ES-I3 (cell line): ENCODE data around the gene RSRC1.

ENCODE experiments used
- H3K36me3 ChIP-seq: 2 replicates; pipeline ENCODE4 v1.6.1; 2013; ENCODE audit warnings: mild to moderate bottlenecking, low read length, control low read depth, moderate library complexity; ENCODE audit not compliant: insufficient read depth
- H3K4me1 ChIP-seq: 2 replicates; pipeline ENCODE4 v1.6.1; 2013; ENCODE audit warnings: mild to moderate bottlenecking, control low read depth, low read length; ENCODE audit not compliant: insufficient read depth
- H3K9ac ChIP-seq: 2 replicates; pipeline ENCODE4 v1.6.1; 2013; ENCODE audit warnings: low read depth, mild to moderate bottlenecking, low read length, moderate library complexity
- H3K9me3 ChIP-seq: 2 replicates; pipeline ENCODE4 v1.6.1; 2013; ENCODE audit warnings: mild to moderate bottlenecking, low read length, moderate library complexity; ENCODE audit not compliant: control insufficient read depth, insufficient read depth

RSRC1 gene

GRCh38 chr3:158420654-158421396 is 310.9 kb downstream of the RSRC1 start:
- H3K9me3 ChIP-seq, result no peaks in the 10 kb centered on the region
- H3K9ac ChIP-seq, result no peak overlapping the region
- H3K36me3 ChIP-seq, result no peaks in the 10 kb centered on the region
- H3K4me1 ChIP-seq, result no peaks in the 10 kb centered on the region

GRCh38 chr3:158430448-158430847 is 320.6 kb downstream of the RSRC1 start:
- Histone ChIP-seq H3K9me3 (no peaks in the 10 kb centered on the region), H3K36me3 (no peaks in the 10 kb centered on the region), H3K4me1 (no peaks in the 10 kb centered on the region), H3K9ac (no peak overlapping the region)

DNA sequence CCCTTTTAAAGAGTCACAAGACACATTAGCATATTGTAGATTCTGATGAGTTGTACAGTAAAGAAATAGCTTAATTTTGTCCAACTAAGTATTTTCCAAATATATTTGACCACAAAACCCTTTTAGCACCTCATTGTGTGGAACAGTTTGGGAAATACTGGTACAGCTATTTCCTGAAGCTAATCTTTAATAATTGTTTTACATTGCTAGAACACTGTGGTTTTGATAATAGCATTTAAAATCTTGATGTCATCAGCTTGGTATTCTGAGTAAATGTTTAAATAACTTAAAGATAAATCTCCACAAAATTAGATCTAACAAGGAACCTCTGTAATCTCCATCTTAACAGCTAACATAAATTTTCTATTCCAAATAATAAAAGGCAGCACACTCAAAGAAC is 321.1 kb downstream of the RSRC1 start:
- Histone ChIP-seq H3K9me3 (no peaks in the 10 kb centered on the region), H3K4me1 (no peaks in the 10 kb centered on the region), H3K36me3 (no peaks in the 10 kb centered on the region), H3K9ac (no peak overlapping the region)

DNA sequence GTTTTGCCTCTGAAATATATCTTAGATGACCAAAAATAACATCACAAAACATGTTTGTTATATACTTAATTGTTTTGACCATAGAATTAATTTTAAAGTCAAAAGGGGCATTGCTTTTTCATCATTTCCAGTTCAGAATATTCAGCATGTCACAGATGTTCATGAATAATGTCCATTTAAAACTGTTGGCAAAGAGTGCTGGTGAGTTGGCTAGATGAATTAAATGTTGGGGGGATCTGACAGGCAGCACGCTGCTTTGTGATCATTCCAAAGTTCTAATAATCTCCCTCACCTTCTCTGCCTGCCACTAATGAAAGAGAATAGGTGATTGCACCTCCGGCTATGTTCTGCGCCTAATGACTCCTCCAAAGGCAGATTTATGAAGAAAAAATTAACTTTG is 321.9 kb downstream of the RSRC1 start:
- Histone ChIP-seq H3K9ac (no peak overlapping the region), H3K4me1 (no peaks in the 10 kb centered on the region), H3K9me3 (no peaks in the 10 kb centered on the region), H3K36me3 (no peaks in the 10 kb centered on the region)

DNA sequence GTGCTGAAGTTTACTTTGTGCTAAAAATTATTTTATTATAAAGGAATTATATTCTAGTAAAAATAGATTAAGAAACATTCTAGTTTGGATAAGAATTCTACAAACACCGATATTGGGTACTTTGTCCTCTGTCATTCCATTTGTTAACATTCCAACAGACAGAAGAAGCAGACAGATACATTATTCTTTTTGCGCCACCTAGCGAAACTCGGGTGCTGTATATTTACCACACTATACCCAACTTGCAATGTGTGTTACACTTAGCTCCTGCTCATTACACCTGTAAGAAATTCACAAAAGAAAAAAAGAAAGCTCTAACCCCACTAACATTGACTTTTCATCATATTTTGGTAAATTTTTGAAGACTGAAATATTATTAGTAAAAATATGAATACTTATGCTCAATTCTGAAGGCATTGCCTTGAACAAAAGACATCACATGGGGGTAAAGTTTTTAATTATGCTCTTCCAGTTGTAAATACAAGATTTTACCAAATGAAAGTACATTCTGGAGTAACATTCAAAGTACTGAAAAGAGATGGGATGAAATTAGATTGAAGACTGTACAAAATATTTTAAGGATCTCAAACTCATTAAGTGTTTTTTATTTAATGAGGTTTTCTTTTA is 324.6 kb downstream of the RSRC1 start:
- H3K9ac ChIP-seq, result no peak overlapping the region

DNA sequence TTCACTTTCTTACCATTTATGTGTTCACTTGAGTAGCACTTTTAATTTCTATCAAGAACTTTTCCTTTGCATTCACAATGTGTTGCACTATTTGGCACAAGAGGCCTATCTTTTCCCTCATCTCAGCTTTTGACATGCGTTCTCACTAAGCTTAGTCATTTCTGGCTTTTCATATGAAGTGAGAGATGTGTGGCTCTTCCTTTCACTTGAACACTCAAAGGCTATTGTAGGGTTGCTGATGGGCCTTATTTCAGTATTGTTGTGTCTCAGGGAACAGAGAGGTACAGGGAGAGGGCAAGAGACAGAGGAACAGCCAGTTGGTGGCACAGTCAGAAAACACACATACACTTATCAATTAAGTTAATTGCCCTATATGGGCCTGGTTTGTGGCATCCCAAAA is 333.7 kb downstream of the RSRC1 start:
- Histone ChIP-seq H3K36me3 (no peaks in the 10 kb centered on the region), H3K9ac (no peak overlapping the region), H3K9me3 (no peaks in the 10 kb centered on the region), H3K4me1 (no peaks in the 10 kb centered on the region)

More for the DNA sequence above, 324.6 kb downstream of the RSRC1 start:
- no peaks in the 10 kb centered on the region for H3K9me3 ChIP-seq
- no peaks in the 10 kb centered on the region for H3K4me1 ChIP-seq
- no peaks in the 10 kb centered on the region for H3K36me3 ChIP-seq

DNA sequence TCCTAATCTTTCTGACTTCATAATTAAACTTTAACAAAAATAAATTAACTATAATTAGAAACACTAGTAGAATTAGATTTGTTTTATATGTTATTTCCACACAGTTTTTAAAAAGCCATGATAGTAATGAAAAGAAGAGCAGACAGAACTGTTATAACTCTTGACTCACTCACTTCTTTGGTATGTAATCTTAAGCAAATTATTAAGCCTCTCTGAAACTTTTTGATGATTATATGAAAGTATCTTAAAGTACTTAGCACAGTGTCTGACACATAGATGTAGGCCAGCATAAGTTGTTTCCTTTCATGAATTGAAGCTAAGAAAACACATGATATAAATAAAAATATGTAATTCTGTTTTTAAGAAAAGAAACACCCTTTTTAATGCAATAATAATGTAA is 337.5 kb downstream of the RSRC1 start:
- no peaks in the 10 kb centered on the region for H3K4me1 ChIP-seq
- H3K9ac ChIP-seq, result no peak overlapping the region
- H3K9me3 ChIP-seq, result no peaks in the 10 kb centered on the region
- H3K36me3 ChIP-seq, result no peaks in the 10 kb centered on the region

GRCh38 chr3:158451405-158452055 is 341.6 kb downstream of the RSRC1 start:
- H3K36me3 ChIP-seq, result no peaks in the 10 kb centered on the region
- no peaks in the 10 kb centered on the region for H3K9me3 ChIP-seq
- H3K4me1 ChIP-seq, result no peaks in the 10 kb centered on the region
- H3K9ac ChIP-seq, result no peak overlapping the region

GRCh38 chr3:158452334-158452733 is 342.4 kb downstream of the RSRC1 start:
- no peaks in the 10 kb centered on the region for H3K4me1 ChIP-seq

DNA sequence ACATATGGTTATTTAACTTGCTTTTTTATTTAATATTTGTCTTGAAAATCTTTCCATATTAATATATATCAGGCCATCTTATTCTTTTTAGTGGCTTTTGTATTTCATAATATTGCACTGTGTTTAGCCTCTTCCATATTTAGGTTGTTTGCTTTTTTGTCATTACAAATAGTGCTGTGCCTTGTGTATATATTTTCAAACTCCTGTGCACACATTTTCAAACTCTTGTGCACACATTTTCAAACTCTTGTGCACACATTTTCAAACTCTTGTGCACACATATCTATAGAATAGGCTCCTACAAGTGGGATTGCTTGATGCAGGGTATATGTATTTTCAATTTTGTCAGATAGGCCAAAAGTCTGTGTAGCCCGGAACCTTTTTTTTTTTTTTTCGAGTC is 343.1 kb downstream of the RSRC1 start:
- Histone ChIP-seq H3K4me1 (no peaks in the 10 kb centered on the region), H3K9me3 (no peaks in the 10 kb centered on the region), H3K36me3 (no peaks in the 10 kb centered on the region), H3K9ac (no peak overlapping the region)

More at GRCh38 chr3:158452334-158452733, 342.4 kb downstream of the RSRC1 start:
- Histone ChIP-seq H3K9ac (no peak overlapping the region), H3K9me3 (no peaks in the 10 kb centered on the region), H3K36me3 (no peaks in the 10 kb centered on the region)

DNA sequence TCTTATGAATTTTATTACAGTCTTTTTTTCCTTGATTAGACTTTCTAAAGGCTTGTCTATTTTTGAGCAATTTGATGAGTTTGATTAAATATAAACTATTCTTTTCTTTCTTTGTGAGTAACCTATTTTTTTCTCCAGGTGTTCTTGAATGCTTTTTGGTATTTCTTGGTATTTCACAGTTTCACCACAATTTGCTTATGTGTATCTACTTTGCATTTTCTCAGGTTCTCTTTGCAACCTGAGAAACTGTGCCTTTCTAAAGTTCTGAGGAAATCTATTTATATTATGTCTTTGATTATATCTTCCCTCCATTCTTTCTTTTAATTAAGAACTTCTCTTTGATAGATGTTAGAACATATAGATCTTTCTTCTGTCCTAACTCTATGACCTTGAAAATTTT is 344.0 kb downstream of the RSRC1 start:
- Histone ChIP-seq H3K9ac (no peak overlapping the region), H3K9me3 (no peaks in the 10 kb centered on the region), H3K36me3 (no peaks in the 10 kb centered on the region), H3K4me1 (no peaks in the 10 kb centered on the region)

DNA sequence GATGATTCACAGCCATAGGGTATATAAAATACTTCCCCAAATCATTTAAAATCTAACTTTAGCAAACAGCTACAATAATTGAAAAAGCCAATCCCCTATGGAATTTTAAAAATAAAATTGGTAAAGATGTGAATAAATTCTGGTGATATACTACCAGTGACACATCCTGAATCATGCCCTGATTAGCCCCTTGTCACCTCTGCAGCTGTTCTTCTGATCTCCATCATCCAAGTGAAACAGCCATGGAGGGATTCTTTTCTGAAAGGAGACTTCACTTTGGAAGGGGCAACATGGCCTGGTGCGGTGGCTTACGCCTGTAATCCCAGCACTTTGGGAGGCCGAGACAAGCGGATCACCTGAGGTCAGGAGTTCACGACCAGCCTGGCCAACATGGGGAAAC is 345.5 kb downstream of the RSRC1 start:
- no peaks in the 10 kb centered on the region for H3K9me3 ChIP-seq
- no peak overlapping the region for H3K9ac ChIP-seq
- no peaks in the 10 kb centered on the region for H3K36me3 ChIP-seq
- no peaks in the 10 kb centered on the region for H3K4me1 ChIP-seq

GRCh38 chr3:158456114-158456513 is 346.2 kb downstream of the RSRC1 start:
- Histone ChIP-seq H3K36me3 (no peaks in the 10 kb centered on the region), H3K9ac (no peak overlapping the region), H3K9me3 (no peaks in the 10 kb centered on the region), H3K4me1 (no peaks in the 10 kb centered on the region)

DNA sequence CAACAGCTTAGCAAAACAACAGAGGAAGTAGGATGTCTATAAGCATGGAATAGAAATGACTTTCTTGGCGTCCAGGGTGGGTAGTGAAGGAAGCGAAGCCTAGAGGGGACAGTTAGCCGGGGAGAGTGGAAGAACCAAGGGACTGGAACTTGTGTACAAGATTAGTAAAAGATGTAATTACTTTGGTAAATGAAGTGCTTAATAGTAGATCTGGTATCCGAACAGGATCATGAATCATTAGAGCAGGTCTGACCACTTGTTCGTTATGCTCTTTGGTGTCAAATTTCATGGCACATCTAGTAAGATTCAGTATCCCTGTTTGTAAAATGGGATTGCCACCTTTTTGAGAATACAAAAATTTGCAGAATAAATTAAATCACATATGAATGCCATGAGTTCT is 348.6 kb downstream of the RSRC1 start:
- Histone ChIP-seq H3K36me3 (no peaks in the 10 kb centered on the region), H3K9me3 (no peaks in the 10 kb centered on the region), H3K4me1 (no peaks in the 10 kb centered on the region), H3K9ac (no peak overlapping the region)

- no peaks in the 10 kb centered on the region for H3K4me1 ChIP-seq
- H3K9ac ChIP-seq, result no peak overlapping the region
- H3K9me3 ChIP-seq, result no peaks in the 10 kb centered on the region
- H3K36me3 ChIP-seq, result no peaks in the 10 kb centered on the region
Measured at GRCh38 chr3:158460926-158461325, 351.0 kb downstream of the RSRC1 start.
